Activated CD4-positive, alpha-beta memory T cell treated with anti-CD3 and anti-CD28 coated beads for 36 hours (primary cell): Measurements from ENCODE around the gene TULP1. TPM values are rescaled to one million over a fixed set of nuclear protein-coding genes. Genes with fewer than 3 reads are reported as not detected.
"Not testable (repeated sequence)": the region's sequence is repeated elsewhere in the genome, so short reads cannot be mapped to it uniquely, and the experiment has no call there.

Source experiments
- CTCF ChIA-PET: fragments of 350-600 bp; sonication (Branson Sonifier 250); formaldehyde crosslinking; loops from one replicate; lab custom pipeline; 2021; ENCODE audit warnings: antibody characterized with exemption, inconsistent platforms; lab: Charles Lee
- POLR2A ChIA-PET: fragments of 350-600 bp; sonication (Branson Sonifier 250); formaldehyde crosslinking; loops from one replicate; lab custom pipeline; 2021; ENCODE audit warnings: antibody characterized with exemption; lab: Charles Lee
- DNase-seq: peaks from one replicate; pipeline ENCODE4 v3.0.0-alpha.2; 2020
- H3K27ac Mint-ChIP-seq: one replicate; pipeline ENCODE4 v1.8.0; 2021; ENCODE audit warnings: mixed read lengths
- H3K27me3 Mint-ChIP-seq: one replicate; pipeline ENCODE4 v1.8.0; 2021; ENCODE audit warnings: mixed read lengths
- H3K36me3 Mint-ChIP-seq: one replicate; pipeline ENCODE4 v1.8.0; 2021; ENCODE audit warnings: mixed read lengths
- H3K4me1 Mint-ChIP-seq: one replicate; pipeline ENCODE4 v1.8.0; 2021; ENCODE audit warnings: low read depth, mixed read lengths
- H3K4me3 Mint-ChIP-seq: one replicate; pipeline ENCODE4 v1.8.0; 2021; ENCODE audit warnings: mild to moderate bottlenecking, mixed read lengths
- H3K9me3 Mint-ChIP-seq: one replicate; pipeline ENCODE4 v1.8.0; 2021; ENCODE audit warnings: mixed read lengths
- intact Hi-C: fragments of 100-400 bp; cut with micrococcal nuclease; formaldehyde crosslinking; loops from one replicate; pipeline ENCODE4 v1.15.1; 2023
- total RNA-seq, 2 experiments: library from RNA; stranded (reverse); gene quantifications; one replicate each; pipeline ENCODE4 v1.2.3, GENCODE V29; 2021

TULP1 gene
- total RNA-seq, 2 experiments from 2014 or later: not detected

DNA sequence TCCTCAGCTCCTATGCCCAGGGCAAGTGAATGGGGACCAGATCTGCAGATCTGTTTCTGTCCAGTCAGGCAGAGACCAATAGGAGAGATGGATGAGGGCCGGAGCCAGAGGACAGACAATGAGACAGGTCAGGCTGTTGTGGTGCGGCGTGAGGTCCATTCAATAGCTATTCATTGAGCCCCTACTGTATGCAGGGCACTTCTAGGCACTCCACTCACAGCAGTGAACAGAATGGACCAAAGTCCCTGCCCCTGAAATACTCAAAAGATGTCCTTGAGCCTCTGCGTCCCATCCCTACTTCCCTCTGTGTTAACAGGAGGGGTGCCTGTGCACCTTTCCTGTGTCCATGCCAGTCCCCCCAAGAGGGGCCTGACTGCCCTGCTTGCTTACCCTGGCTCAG, 8.5 kb upstream of the TULP1 start:
- Mint-ChIP-seq H3K36me3 (no peaks in the 10 kb centered on the region), H3K27me3 (no peaks in the 10 kb centered on the region), H3K4me1 (peaks cover 8% of the 10 kb centered on the region), H3K9me3 (no peaks in the 10 kb centered on the region), H3K27ac (no peak overlapping the region), H3K4me3 (no peak overlapping the region)
- ChIA-PET CTCF (interaction anchor here (1.5 to 5.9 kb wide), 2 partner anchors 31 to 215 kb away, joined by 5 to 125 read pairs; partner anchors contain the start of gene ARMC12), POLR2A (no interaction called here)
- no peak for DNase-seq
- intact Hi-C loops: no loop called here

DNA sequence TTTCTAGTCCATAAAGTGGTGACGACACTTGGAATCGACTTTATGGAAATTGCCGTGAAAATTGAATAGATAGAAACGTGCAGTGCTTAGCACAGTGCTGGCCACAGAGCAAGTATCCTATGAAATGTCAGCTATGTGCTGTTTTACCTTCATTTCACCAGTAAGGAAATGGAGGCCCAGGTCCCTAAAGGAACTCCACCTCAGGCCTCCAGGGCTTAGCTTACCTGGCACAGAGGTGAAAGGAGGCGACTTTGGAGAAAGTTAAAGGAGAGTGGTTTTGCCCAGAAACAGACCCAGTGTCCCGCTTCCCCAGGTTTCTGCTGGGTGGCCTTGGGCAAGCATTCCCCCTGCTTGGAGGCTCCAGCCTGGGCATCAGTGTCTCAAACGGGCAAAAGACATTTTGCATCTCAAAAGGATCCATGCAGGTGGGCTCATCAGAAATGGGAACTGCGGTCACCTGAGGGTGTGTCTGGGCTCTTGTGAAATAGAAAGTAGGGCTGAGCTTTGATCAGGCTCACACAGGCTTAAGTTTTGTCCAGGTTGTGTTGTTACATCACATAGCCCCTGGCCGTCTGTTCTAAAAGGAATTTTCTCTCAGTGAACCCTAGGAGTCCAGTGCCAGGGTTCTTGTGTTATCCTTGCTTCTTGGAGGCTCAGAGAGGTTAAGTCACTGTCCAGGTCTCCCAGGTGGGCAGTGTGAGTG, 6.8 kb upstream of the TULP1 start:
- no peaks in the 10 kb centered on the region for H3K36me3 Mint-ChIP-seq
- H3K4me1 Mint-ChIP-seq: peaks cover 8% of the 10 kb centered on the region
- H3K27me3 Mint-ChIP-seq: no peaks in the 10 kb centered on the region
- no peak overlapping the region for H3K4me3 Mint-ChIP-seq
- H3K27ac Mint-ChIP-seq: no peak overlapping the region
- POLR2A ChIA-PET: no interaction called here
- CTCF ChIA-PET: interaction anchor here (0.7 to 5.9 kb wide), 3 partner anchors 33 to 238 kb away, joined by 3 to 125 read pairs (median 5); partner anchors contain the start of gene ARMC12
- no peaks in the 10 kb centered on the region for H3K9me3 Mint-ChIP-seq
- intact Hi-C loops: no loop called here
- DNase-seq: no peak

DNA sequence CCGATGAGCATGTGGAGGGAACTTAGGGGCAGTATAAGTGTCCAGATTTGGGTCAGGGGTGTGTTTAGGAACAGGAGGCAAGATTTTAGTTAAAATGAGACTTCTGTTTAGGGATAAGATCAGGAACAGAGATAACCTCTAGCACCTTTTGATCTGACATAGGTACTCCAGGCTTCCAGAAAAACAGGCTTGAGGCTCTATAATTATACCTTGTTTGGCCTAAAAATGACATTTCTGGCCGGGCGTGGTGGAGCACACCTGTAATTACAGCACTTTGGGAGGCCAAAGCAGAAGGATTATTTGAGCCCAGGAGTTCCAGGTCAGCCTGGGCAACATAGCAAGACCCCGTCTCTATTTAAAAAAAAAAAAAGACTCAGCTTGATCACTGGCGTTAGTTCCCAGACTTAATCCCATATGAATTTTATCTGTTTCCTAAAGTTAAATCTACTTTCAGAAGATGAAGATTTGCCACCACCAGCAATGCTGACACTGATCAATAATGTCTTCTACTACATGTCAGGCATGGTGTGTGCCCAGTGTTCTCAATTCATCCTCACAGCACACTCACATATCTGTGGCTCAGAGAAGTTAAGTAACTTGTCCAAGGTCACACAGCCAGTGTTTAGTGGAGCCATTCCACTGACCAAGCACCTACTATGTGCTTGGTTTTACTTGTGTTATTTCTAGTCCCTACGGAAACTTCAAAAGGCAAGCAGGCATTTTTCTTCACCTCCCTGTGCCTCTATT, 6.0 kb upstream of the TULP1 start:
- Mint-ChIP-seq H3K27ac (no peak overlapping the region), H3K9me3 (no peaks in the 10 kb centered on the region), H3K4me3 (no peak overlapping the region), H3K4me1 (peaks cover 8% of the 10 kb centered on the region), H3K36me3 (no peaks in the 10 kb centered on the region), H3K27me3 (no peaks in the 10 kb centered on the region)
- ChIA-PET POLR2A (no interaction called here), CTCF (interaction anchor here (5.9 kb wide), 1 partner anchor 217 kb away, joined by 125 read pairs; the partner anchor contains the start of gene ARMC12)
- DNase-seq: no peak
- intact Hi-C loops: no loop called here

DNA sequence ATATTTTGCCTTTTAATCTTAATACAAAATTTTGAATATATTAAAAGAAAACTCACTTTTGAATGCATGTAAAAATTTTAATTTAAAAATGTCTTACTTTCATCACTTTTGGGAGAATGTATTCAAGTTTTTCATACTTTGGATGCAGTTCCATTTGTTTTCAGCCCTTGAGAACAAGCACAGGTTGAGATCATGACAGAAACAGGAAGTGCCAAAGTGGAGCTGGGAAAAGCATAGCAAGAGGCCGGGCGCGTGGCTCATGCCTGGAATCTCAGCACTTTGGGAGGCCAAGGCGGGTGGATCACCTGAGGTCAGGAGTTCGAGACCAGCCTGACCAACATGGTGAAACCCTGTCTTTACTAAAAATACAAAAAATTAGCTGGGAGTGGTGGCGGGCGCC, 5.3 kb upstream of the TULP1 start:
- CTCF ChIA-PET, H3K36me3 Mint-ChIP-seq, POLR2A ChIA-PET, H3K27me3 Mint-ChIP-seq, H3K4me1 Mint-ChIP-seq, H3K4me3 Mint-ChIP-seq, H3K9me3 Mint-ChIP-seq, H3K27ac Mint-ChIP-seq, DNase-seq, intact Hi-C loops: not testable (repeated sequence)

DNA sequence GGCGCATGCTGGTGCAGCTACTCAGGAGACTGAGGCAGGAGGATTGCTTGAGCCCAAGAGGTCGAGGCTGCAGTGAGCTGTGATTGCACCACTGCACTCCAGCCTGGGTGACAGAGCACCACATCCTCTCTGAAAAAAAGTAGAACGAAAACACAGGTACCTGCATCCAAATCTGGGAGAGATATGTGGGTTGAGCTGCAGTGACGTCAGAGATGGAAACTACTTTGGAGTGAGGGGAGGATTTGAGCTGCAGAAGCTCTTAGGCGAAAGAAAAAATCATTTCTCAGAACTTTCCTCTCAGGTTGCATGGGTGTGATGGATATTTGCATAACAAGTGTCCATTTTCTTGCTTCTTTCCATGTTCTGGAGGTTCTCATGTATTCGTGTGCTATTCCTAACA, 4.0 kb upstream of the TULP1 start:
- H3K4me1 Mint-ChIP-seq: no peaks in the 10 kb centered on the region
- intact Hi-C loops: no loop called here
- H3K9me3 Mint-ChIP-seq: no peaks in the 10 kb centered on the region
- H3K27ac Mint-ChIP-seq: no peak overlapping the region
- ChIA-PET CTCF (interaction anchor here (0.7 to 1.3 kb wide), 3 partner anchors 37 to 223 kb away, joined by 3 to 4 read pairs (median 3); partner anchors contain the start of gene ARMC12), POLR2A (no interaction called here)
- H3K36me3 Mint-ChIP-seq: no peaks in the 10 kb centered on the region
- no peak for DNase-seq
- peaks cover 2% of the 10 kb centered on the region for H3K27me3 Mint-ChIP-seq
- no peak overlapping the region for H3K4me3 Mint-ChIP-seq

DNA sequence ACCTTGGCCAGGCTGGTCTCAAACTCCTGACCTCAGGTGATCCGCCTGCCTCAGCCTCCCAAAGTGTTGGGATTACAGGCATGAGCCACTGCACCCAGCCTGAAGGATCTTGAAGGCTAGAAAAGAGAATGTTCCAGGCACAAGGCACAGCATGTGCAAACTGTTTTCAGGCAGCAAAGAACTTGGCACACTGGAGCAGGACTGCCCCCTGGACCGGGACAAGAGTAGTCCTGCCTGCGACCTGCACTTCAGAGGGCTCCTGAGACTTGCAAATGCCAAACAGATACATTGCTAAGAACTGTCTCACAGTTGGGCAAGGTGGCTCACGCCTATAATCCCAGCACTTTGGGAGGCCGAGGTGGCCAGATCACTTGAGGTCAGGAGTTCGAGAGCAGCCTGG, 3.2 kb upstream of the TULP1 start:
- POLR2A ChIA-PET, H3K36me3 Mint-ChIP-seq, H3K27me3 Mint-ChIP-seq, H3K4me3 Mint-ChIP-seq, intact Hi-C loops, H3K9me3 Mint-ChIP-seq, H3K27ac Mint-ChIP-seq, DNase-seq, H3K4me1 Mint-ChIP-seq: not testable (repeated sequence)
- CTCF ChIA-PET: interaction anchor here (1.0 kb wide), 1 partner anchor 222 kb away, joined by 3 read pairs; no protein-coding TSS in a partner anchor

DNA sequence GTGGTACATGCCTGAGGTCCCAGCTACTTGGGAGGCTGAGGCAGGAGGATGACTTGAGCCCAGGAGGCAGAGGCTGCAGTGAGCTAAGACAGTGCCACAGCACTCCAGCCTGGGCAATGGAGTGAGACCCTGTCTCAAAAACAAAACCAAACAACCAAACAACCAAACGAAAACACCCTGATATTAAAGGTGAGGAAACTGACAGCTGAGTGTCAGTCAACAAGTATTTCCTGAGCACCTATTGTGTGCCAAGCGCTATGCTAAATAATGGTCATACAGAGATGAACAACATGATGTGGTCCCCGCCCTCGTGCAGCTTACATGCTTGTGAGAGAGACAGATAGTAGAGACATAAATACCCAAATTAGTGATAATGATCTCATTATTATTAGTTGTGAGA, 1.9 kb upstream of the TULP1 start:
- no peaks in the 10 kb centered on the region for H3K4me1 Mint-ChIP-seq
- intact Hi-C loops: no loop called here
- POLR2A ChIA-PET: no interaction called here
- peaks cover 11% of the 10 kb centered on the region for H3K27me3 Mint-ChIP-seq
- CTCF ChIA-PET: no interaction called here
- H3K27ac Mint-ChIP-seq: no peak overlapping the region
- no peaks in the 10 kb centered on the region for H3K9me3 Mint-ChIP-seq
- no peaks in the 10 kb centered on the region for H3K36me3 Mint-ChIP-seq
- H3K4me3 Mint-ChIP-seq: no peak overlapping the region
- no peak for DNase-seq

DNA sequence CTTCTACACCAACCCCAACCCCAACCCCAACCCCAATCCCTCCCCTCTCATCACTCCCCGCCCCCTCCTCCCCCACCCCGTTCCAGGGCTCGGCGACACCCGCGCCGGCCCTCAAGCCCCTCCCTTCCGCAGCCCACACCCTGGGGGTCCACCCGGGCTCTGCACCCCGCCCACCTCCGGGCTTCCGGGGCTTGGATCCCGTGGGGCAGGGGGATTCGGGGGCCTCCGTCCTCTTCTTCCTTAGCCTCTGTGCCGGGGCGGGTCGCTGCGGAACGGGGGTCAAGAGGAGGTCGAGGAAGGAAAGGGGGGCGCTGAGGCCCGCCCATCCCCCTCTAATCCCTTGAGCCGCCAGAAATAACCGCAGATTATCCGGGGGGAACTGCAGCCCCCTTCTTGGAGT, 690 bp downstream of the TULP1 start:
- no peaks in the 10 kb centered on the region for H3K9me3 Mint-ChIP-seq
- no peak overlapping the region for H3K27ac Mint-ChIP-seq
- peaks cover 11% of the 10 kb centered on the region for H3K27me3 Mint-ChIP-seq
- H3K36me3 Mint-ChIP-seq: no peaks in the 10 kb centered on the region
- POLR2A ChIA-PET: no interaction called here
- no peak for DNase-seq
- no peaks in the 10 kb centered on the region for H3K4me1 Mint-ChIP-seq
- no peak overlapping the region for H3K4me3 Mint-ChIP-seq
- intact Hi-C loops: no loop called here
- CTCF ChIA-PET: no interaction called here

DNA sequence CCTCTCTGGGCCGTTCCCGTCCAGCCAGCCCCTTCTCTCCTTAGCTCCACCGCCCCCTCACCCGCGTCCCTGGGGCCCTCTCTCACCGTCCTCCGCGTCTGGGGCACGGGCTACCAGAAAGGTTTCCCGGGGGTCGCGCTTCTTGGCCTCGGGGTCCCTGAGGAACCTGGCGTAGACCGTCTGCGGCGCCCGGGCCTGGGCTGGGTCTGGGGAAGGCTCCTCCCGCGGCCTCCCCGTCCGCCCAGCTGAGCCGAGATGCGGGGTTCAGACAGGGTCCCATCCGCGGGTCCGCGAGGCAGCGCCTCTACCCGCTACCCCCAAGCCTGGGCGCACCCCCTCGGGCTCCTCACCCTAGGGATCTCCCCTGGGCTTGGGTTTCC, 1.1 kb downstream of the TULP1 start:
- Mint-ChIP-seq H3K36me3 (no peaks in the 10 kb centered on the region), H3K4me1 (no peaks in the 10 kb centered on the region), H3K9me3 (no peaks in the 10 kb centered on the region), H3K27ac (no peak overlapping the region), H3K27me3 (peaks cover 11% of the 10 kb centered on the region), H3K4me3 (no peak overlapping the region)
- intact Hi-C loops: no loop called here
- DNase-seq: no peak
- ChIA-PET CTCF (no interaction called here), POLR2A (no interaction called here)

DNA sequence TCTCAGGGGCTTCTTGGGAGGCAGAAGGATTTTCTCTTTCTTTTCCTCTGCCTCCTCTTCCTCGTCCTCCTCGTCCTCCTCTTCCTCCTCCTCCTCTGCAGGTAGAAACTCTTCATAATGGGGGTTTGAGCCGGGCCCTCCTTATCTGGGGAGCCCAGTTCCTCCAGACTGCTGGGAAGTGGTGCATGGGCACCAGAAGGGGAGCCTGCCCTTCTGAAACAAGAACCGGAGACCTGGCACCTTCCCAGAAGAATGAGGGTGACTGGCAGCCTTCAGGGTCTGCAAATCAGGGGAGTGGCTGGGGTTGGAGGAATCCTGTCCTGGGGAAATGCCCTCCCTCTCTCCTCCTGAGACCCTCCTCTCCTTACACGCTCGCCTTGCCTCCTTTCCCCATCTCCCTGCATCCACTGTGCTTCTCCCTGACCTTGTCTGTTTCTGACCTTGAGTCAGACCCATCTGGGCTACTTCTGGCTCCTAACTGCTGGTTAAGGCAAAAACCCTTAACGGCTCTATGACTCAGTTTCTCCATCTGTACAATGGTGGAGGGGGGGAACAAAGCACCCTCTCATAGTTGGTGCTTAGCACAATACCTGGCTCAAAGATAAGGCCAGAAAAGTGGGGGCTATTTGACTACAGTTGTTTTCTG, 1.7 kb downstream of the TULP1 start:
- Mint-ChIP-seq H3K4me1 (no peaks in the 10 kb centered on the region), H3K27ac (no peak overlapping the region), H3K4me3 (no peak overlapping the region), H3K36me3 (no peaks in the 10 kb centered on the region), H3K9me3 (no peaks in the 10 kb centered on the region), H3K27me3 (peaks cover 11% of the 10 kb centered on the region)
- POLR2A ChIA-PET: no interaction called here
- CTCF ChIA-PET: interaction anchor here (1.6 to 1.8 kb wide), 2 partner anchors 12 to 13 kb away, joined by 4 to 7 read pairs; no protein-coding TSS in a partner anchor
- no peak for DNase-seq
- intact Hi-C loops: no loop called here

DNA sequence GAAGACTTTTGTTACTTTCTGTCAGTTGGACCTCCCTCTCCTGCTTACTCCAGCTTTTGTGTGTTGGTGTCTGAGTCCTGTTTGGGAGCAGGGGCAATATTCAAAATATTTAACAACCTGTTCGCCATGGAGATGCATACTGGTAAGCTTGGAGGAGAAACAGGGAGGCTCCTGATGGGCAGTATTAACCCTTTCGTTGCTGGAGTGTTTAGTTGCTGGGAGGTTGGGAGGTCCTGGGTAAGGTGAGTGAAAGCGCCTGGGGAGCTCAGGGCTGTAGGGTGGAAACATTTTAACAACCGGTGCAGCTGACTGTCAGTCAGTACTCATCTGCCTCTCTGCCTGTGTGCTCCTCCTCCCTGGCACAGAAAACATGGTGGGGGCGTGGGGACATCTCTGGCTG, 4.2 kb downstream of the TULP1 start:
- H3K36me3 Mint-ChIP-seq: no peaks in the 10 kb centered on the region

DNA sequence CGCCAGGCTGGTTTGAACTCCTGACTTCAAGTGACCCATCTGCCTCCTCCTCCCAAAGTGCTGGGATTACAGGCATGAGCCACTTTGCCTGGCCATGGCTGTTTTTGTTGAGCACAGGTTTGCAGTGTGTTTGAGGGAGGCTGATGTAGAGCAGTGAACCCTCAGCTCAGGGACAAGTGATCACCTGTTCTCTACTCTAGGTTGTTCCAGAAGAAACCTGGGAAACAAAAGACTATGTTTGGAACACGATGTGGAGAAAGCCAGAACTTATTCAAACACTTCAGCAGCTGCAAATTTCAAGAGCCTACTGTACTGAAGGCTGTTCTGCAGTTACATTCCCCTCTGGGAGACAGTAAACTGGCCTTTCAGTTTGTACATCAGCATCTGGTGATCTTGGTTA, 4.7 kb downstream of the TULP1 start:
- Mint-ChIP-seq H3K27ac (no peak overlapping the region), H3K9me3 (no peaks in the 10 kb centered on the region), H3K4me3 (no peak overlapping the region), H3K4me1 (no peaks in the 10 kb centered on the region), H3K36me3 (no peaks in the 10 kb centered on the region), H3K27me3 (peaks cover 11% of the 10 kb centered on the region)
- ChIA-PET POLR2A (no interaction called here), CTCF (interaction anchor here (1.5 kb wide), 1 partner anchor 15 kb away, joined by 3 read pairs; no protein-coding TSS in a partner anchor)
- DNase-seq: no peak
- intact Hi-C loops: no loop called here

More for the DNA sequence above, 4.2 kb downstream of the TULP1 start:
- H3K4me1 Mint-ChIP-seq: no peaks in the 10 kb centered on the region
- no peak overlapping the region for H3K4me3 Mint-ChIP-seq
- no peak for DNase-seq
- CTCF ChIA-PET: no interaction called here
- H3K27me3 Mint-ChIP-seq: peaks cover 11% of the 10 kb centered on the region
- no peaks in the 10 kb centered on the region for H3K9me3 Mint-ChIP-seq
- intact Hi-C loops: no loop called here
- no peak overlapping the region for H3K27ac Mint-ChIP-seq
- POLR2A ChIA-PET: no interaction called here
